Cardiac fibroblast (primary cell): ENCODE measurements around the gene ARFRP1.

Source experiments
- DNase-seq, 2 donors: peaks; one replicate each; pipeline versions ENCODE4 v3.0.0 to v3.0.0-alpha.2; 2010; ENCODE audit warnings: low read depth in 2 of 2
- H3K4me3 ChIP-seq, 2 donors: replicated peaks in 1 of 2; 1 replicate in 1 of 2; 2 replicates in 1 of 2; pipeline ENCODE4 v1.5.1; 2011; ENCODE audit warnings: low read depth in 2 of 2, low read length in 2 of 2, mild to moderate bottlenecking in 2 of 2, moderate library complexity in 1 of 2
- CTCF ChIP-seq: IDR thresholded peaks from one replicate; pipeline ENCODE4 v1.5.1; 2011; ENCODE audit warnings: low read depth, mild to moderate bottlenecking, low read length, inconsistent platforms

Gene ARFRP1

GRCh38 chr20:63738687-63739129, 30.9 kb upstream of the ARFRP1 start:
- no peak overlapping the region for H3K4me3 ChIP-seq
- DNase-seq, result peak; percentile 20 to 25
- TF ChIP-seq CTCF, result no peak

- DNase-seq, result no peak
- no peak for TF ChIP-seq CTCF
These were observed 30.3 kb upstream of the ARFRP1 start for GRCh38 chr20:63737945-63738686.

GRCh38 chr20:63737695-63737944, 29.8 kb upstream of the ARFRP1 start:
- no peak overlapping the region for H3K4me3 ChIP-seq
- no peak for TF ChIP-seq CTCF

More at GRCh38 chr20:63737945-63738686, 30.3 kb upstream of the ARFRP1 start:
- H3K4me3 ChIP-seq, result no peak overlapping the region

GRCh38 chr20:63736893-63737694, 29.3 kb upstream of the ARFRP1 start:
- H3K4me3 ChIP-seq, result no peak overlapping the region
- TF ChIP-seq CTCF, result no peak
- DNase-seq, result no peak

More at GRCh38 chr20:63737695-63737944, 29.8 kb upstream of the ARFRP1 start:
- no peak for DNase-seq

- DNase-seq, result no peak
- no peak within 1 kb of the TSS for H3K4me3 ChIP-seq
These were observed 28.3 kb upstream of the ARFRP1 start, which contains the start of gene LIME1 for GRCh38 chr20:63735859-63736718. LIME1 (plus strand) TSS chr20:63736664; CDS start chr20:63737550, 886 bp downstream.

More at GRCh38 chr20:63735859-63736718, 28.3 kb upstream of the ARFRP1 start, which contains the start of gene LIME1:
- TF ChIP-seq CTCF, result no peak
